GM19240 (cell line): Measurements from ENCODE around the gene VWA8.
"Not testable (repeated sequence)": the region's sequence is repeated elsewhere in the genome, so short reads cannot be mapped to it uniquely, and the experiment has no call there.

Source experiments
- DNase-seq: peaks from one replicate; pipeline ENCODE4 v3.0.0; 2011; ENCODE audit warnings: low spot score; ENCODE audit not compliant: insufficient read length

Gene VWA8

DNA sequence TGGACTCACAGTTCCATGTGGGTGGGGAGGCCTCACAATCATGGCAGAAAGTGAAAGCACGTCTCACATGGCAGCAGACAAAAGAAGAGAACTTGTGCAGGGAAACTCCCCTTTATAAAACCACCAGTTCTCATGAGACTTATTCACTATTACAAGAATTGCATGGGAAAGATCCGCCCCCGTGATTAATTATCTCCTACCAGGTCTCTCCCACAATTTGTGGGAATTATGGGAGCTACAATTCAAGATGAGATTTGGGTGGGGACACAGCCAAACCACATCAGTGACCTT is 157.5 kb downstream of the VWA8 start:
- DNase-seq: not testable (repeated sequence)

DNA sequence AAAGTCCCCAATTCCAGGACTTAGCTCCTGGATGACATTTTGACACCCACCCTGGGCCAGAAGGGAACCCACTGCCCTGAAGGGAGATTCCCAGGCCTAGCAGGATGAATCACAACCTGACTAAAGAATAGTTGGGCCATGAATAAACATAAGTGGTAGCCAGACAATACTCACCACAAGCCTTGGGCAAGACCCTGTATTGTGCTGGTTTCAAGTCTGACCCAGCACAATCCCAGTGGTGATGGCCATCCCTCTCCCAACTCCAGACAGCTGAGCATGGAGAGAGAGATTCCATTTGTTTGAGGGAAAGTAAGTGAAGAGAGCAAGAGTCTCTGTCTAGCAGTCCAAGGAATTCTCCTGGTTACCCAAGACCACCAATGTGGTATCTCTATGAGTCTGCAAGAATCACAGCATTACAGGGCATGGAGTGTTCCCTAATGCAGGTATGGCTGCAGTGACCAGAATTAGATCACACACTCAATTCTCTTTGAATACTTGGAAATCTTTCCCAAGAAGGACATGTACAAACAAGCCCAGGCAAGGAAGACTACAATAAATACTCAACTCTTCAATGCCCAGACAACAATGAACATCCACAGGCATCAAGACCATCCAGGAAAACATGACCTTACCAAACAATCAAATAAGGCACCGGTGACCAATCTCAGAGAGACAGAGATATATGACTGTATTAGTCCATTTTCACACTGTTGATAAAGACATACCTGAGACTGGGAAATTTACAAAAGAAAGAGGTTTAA is 158.0 kb downstream of the VWA8 start:
- DNase-seq: no peak

DNA sequence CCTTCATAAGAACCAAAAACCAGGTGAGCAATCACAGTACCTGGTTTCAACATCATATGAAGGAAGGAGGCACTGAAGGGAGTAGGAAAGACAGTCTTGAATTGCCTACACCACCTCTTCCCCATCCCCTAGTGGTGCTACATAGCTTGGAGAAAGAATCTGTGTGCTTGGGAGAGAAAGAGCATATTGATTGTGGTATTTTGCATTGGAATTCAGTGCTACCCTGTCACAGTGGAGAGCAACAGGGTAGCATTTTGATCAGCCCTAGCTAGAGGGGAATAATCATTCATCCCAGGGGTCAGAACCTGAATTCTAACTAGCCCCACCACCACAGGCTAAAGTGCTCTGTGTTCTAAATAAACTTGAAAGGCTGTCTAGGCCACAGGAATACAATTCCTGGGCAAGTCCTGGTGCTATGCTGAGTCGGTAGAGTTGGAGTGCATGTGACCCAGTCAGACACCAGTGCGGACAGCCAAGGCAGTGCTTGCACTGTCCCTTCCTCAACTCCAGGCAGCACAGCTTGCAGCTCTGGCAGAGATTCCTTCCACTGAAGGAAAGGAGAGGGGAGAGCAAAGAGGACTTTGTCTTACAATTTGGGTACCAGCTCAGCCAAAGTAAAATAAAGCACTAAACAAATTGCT is 158.7 kb downstream of the VWA8 start:
- no peak for DNase-seq

DNA sequence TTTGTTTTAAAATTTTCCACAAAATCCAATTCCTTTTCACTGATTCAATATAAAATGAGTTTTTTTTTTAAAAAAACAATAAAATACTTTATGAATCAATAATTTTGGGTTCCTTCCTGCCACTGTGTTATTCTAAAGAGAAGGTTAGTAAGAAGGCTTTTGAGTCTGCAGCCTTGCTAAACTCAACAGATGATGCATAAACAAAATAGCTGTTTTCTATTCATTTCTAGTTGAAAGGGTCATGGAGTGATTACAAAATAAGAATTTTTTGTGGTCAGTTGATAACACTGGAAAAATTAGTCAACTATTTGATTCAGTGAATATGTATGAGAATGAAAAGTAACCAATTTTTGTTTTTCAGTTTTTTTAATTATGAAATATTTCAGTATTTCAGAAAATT is 169.9 kb downstream of the VWA8 start:
- DNase-seq: no peak

DNA sequence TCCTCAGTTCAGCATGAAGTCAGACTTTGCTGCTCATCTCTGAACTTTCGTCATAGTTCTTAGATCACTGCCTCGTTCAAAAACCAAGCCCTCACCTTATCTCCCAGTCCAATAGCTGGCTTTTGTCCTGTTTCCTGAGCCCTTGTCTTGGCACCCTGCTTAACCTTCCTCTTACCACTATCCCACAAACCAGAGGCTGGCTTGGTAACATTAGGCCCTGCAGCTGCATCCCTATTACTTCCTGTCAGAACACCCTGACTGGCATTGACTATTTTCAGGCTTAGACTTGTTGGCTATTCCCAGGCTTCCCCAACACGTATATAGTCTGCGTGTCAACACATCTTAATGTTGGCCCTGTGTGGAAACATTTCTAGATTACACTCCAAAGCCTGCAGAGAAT is 172.4 kb downstream of the VWA8 start:
- DNase-seq: no peak

DNA sequence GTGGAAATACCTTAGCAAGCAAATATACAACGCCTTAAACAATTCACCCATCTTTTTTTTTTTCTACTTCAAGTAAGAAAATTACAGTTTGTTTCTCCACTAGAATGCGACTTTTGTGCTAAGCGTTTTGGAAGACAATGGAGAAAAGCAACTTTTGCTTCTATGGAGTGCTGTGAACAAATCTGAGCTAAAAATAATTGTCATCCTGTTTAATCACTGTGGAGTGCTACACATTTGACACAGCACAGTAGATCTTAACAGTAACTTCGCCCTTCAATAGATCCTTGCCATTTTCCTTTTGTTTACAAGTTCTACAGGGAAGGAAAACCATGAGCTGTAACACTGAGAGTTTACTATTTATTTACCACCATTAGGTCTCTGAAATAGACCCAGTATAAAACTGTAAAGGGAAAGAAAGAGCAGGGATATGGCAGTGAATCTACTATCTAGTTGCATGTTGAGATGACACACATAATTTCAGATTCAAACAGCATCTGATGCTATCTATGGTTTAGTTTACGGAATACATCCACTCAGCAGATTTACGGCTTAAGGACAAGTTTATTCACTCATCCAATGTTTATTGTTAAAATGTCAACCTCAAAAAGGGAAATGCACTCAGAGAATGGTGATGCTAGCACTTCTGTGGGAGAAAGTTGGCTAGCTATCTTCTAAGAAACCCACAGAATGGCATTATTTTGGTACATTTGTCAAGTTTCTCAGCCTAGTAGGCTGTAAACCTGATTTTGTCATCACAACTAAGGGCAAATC is 175.3 kb downstream of the VWA8 start:
- DNase-seq: no peak

DNA sequence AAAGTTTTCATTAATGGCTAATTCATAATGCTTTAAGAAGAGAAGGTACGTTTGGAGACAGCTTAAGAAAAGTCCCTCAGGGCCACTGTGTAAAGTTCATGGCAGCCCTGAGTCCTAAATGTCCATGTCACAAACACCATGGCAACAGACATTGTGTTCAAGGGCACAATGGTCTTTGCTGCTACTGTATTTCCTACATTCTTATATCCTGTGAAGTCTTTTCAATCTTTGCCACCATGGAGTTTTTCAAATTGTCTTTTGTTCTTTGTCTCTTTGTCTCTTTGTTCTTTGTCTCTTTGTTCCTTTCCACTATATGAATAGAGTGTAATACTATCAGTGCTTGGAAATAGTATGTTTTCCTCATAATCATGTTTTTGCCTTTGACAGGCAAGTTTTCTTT is 178.8 kb downstream of the VWA8 start:
- DNase-seq: no peak

DNA sequence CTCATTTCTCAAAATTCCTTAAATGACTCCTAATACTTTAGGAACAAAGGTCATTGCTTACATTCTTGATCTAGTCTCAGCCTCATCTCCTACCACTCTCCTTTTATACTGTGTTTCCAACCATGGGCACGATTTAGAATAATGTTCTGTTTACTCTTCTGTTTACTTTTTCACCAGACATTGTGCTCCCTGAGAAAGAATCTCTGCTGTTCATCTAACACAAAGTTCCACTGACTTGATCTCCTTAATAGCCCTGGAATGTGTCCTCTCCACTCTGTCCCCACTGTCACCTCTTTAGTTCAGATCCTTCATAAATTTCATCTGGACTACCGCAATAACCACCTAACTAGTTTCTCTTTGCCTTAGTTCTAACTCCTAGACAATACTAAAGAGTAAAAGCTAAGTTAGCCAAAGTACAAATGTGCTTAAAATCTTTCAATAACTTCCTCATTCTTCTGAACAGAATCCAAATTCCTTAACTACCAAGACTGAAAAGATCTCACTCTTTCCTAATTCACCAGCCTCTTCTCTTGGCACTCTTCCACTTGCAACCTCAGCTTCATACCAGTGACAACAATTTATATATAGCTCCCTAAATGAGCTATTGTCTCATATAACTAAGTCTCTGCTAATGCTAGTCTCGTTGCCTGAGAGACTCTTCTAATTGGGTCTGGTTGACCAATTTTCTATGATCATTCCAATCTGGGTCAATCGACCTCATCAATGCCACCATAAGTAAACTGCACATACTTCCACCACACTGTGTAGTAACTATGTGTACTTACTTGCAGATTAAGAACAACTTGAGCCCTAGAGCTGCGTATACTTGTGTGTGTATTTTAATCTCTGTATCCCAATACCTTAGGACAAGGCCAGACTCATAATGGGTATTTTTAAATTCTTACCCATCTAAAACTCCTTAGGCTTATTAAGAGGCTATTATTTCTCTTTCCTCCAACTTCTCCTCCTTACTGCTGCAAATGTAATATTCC is 179.9 kb downstream of the VWA8 start:
- DNase-seq: no peak

DNA sequence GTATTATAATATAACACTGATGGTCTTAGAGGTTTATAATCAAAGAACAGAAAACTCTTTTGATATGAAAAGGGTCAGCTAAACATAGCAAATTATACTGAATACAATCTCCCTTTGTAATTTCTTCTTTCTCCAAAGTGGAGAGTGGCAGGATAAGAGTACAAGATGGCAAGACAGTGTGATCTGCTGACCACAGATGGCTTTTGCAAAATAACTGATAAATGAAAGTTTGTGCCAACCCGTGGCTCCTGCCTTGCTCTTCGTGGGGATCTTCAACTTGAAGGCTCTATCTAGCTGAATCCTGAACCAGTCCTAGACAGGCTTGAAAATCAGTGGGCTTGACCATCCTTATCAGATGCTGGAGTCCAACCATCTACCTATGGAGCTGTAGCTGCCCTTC is 185.7 kb downstream of the VWA8 start:
- no peak for DNase-seq

DNA sequence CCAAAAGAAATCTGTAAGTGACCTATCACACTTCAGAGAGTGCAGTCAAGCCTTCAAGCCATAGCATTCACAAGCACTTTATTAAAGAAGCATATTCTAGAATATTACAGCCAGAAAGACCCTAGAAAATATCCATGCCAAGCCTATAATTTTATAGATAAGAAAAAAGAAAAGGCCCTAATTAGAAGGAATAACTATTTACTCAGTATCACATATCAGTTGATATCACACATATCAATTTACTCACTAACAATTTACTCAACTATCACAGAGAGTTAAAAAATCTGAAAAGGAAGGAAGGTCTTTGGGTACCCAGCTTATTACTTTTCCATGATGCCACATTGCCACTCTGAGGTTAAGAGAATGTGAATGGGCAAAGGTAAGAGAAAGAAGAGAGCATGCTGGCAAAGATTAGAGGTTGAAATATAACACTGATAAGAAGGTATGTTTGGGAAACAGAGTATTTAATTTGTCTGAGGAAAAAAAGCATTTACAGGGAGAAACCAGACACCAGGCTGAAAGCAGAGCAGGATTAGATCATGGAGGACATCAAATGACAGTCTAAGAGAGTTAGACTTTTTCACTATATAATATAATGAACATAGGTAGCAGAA is 186.2 kb downstream of the VWA8 start:
- no peak for DNase-seq

DNA sequence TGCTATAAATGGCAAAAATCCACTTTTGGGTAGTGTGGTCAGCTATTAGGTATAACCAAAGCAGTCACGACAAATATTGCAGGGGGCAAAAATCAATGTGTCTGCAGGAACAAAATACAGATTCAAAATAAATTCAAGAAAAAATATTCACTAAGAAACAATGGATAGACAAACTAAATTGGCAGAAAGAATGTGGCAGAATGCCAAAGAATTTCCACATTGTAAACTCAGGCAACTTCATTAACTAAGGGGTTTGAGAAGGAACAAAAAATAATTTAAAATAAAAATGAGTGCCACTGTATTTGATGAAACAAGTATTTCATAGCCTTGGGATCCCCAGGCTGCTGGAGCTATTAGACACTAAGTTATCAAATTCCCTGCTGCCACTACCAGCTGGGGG is 193.1 kb downstream of the VWA8 start:
- no peak for DNase-seq

DNA sequence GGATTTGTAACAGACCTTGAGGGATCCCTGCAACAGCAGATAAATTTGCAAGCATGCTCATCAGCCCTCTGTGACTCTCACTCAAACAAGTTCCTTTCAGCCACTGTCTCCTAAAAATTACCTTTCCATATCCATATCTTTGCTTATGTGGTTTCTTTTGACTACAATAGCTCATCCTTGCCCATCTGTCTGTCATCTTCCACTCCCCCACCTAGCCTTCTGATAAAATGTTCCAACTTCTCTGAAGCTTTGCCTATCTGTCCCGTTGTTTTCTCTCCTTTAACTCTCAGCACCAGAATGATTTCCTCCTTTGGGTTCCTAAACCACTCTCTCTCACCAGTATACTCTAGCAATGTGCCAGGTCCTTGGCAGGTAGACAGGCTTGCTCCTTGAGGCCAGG is 194.5 kb downstream of the VWA8 start:
- DNase-seq: no peak

DNA sequence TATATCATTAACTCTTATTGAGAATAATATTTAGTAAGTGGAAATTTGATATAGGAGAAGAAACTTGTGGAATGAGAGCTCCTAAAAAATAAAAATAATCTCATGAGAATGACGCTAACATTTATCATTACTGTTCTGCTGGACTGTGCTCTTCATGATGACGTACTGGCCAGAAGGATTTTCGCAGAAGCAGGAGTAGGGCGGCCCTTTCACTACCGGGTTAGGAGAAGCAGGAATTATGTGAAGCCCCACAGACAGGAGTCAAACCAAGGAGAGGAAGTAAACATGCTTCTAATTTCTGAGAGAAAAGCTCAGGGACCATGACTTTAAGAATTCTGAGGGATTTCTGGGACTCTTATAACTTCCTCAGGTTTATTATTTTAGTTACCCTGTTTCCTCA is 195.1 kb downstream of the VWA8 start:
- no peak for DNase-seq

DNA sequence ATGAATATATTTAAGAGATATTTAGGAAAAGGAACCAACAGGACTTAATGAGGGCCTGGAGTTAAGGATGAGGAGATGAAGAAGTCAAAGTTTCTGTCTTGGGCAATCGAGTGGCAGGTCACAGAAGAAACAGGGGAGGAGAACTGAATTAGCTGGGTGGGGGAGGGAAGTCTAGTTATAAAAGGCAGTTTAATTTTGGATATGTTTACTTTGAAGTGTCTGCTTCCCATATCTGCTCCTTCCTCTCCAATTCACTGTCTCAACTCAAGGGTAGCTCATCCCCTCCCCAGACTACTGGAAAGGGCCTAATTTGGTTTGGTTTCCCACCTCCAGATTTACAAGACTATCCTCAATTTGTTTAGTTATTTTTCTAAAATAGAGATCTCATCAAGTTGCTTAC is 195.9 kb downstream of the VWA8 start:
- DNase-seq: no peak

DNA sequence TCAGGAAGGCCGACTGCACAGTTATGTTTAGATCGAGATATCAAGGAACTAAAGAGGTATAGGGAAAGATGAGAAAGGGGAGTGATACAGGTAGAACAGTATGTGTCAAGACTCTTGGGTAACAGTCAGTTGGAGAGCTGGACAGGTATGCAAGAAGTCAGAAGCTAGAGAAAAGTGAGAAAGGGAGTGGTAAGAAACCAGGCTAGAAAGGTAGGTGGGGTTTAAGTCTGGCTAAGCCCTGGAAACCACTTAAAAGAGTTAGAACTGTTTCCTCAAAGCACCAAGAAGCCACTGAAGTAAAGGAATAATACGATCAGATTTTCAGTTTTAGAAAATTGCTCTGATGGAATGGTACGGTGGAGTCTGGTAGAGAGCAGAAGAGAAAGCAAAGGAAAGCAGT is 196.4 kb downstream of the VWA8 start:
- no peak for DNase-seq

DNA sequence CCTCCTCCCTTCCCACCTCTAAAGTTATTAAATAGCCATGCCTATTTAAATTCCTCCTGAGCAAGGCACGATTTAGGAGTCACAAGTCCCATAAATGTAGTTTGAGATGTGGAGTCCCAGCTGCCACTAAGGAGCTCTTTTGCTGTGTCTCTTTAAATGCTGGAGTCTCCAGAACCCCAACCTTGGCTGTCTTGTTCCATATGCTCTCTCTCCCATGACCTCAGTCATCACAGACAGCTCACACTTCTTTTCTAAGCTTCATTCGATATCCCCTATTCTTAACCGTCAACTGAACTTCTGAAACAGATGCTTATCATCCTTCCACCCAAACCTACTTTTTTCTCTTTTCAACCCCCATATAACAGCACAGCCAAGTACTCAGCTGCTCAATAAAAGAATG is 197.1 kb downstream of the VWA8 start:
- no peak for DNase-seq

DNA sequence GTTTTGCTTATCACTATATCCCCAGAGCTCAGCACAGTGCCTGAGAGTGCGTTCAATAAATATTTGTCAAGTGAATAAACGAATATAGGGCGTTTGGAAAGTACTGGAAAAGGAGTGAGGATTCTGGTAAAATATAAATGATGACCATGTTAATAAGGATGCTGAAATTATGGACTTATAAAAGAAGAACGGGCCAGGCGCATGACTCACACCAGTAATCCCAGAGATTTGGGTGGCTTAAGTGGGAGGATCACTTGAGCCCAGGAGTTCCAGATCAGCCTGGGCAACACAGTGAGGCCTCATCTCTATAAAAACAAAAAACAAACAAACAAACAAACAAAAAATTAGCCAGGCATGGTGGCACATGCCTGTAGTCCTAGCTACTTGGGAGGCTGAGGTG is 198.1 kb downstream of the VWA8 start:
- DNase-seq: no peak

DNA sequence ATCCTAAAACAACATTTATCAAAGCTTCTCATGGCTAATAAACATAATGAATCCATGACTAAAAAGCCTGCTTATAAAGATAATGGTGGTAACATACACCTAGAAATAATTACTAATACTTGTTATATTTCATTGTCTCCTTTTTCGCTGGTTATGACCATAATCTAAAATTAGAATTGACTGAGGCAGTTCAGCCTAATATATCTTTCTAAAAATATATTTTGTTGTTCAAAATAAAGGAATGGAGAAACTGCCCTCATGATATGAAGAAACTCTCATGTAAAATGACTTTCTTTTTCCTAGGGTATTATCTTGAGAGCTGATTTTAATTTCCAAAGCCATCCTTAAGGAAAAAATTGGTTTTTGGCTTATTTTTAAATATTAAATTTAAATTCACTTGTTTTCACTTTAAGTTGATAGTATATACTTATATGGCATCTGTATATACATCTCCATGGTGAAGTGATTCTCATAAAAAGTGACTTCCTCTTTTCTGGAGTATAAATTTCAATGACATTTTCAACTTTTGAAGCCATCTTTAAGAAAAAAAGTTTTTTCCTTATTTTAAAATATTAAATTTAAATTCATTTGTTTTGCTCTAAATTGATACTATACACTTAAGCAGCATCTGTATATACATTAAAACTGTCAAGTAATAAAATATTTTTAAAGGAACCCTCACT is 204.6 kb downstream of the VWA8 start:
- no peak for DNase-seq

DNA sequence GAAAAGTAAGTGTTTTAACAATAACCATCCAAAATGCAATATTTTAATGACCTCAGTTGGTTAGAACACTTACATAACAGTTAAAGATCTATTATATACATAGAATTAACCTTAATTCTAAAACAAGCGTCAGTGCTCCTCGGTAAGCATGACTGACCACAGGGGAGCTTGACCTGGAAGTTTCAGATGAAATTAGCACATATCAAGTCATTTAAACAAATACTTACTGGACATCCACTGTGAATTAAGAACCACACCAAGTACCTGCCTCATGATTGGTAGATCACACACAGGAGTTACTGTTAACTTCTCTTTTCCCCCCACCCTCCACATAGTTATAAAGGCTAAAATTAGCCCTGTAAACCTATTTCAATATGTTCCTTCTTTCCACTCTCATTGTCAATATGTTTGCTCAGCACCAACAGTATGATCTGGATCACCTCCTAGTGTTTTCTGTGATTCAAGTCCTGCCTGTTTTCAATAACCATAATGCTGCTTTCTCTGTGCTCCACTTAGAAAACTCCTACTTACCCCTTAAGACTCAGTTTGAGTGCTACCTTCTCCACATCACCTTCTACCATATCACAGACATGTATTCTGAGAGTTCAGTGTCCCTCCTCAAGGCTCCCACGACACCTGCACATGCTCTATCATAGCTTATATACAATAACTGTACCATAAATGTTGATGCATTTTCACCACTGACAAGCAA is 209.0 kb downstream of the VWA8 start:
- no peak for DNase-seq

DNA sequence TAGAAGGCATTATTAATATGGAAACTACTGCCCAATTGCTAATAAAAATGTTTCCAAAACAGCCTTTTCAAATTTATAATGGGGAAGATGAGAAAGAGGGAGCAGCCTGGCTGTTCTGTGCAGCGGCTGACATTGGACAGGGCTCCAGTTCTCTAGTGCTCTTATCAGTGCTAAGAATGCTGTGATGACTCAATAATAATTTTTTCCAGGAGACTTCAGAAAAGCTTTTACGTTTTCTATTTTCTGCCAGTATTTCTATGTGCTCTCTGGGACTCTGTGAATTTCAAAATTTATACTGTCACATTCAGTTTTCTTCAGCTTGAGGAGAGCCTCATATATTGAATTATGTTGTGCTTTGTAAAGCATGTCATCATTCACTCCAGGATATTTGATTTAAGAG is 209.6 kb downstream of the VWA8 start:
- DNase-seq: no peak
